OCI-LY3 (cell line): Measurements from ENCODE around the gene GPATCH1.

Experiments
- CTCF ChIP-seq: fragments of 200-600, 300-600 bp; sonication (generic); IDR thresholded peaks from 2 replicates; pipeline ENCODE4 v1.5.1; 2014; ENCODE audit warnings: antibody characterized with exemption, low read length, low read depth
- EZH2phosphoT487 ChIP-seq: fragments of 200-600 bp; shearing (Covaris generic); IDR thresholded peaks from 2 replicates; pipeline ENCODE4 v1.6.1; 2018; ENCODE audit warnings: antibody characterized with exemption, mixed run types, low read depth

- TF ChIP-seq CTCF (no peak), EZH2phosphoT487 (no peak)
These were observed 5.5 kb upstream of the GPATCH1 start for GRCh38 chr19:33075519-33075918.
